Lower leg skin (tissue), 3 donors: Measurements from ENCODE around the gene FRMD8.

Experiments used
- POLR2A ChIP-seq, 2 donors: fragments of 450-650 bp; IDR thresholded peaks; one replicate each; pipeline ENCODE4 v1.6.1; 2016 to 2017; ENCODE audit warnings: antibody characterized with exemption in 2 of 2, mild to moderate bottlenecking in 1 of 2, moderate library complexity in 1 of 2
- TF ChIP-seq, protein P1 (sequence below), 3 donors: fragments of 450-650 bp; IDR thresholded peaks; one replicate each; pipeline ENCODE4 v1.5.1; 2016; ENCODE audit warnings: antibody characterized with exemption in 3 of 3, mild to moderate bottlenecking in 3 of 3, moderate library complexity in 2 of 3

DNA sequence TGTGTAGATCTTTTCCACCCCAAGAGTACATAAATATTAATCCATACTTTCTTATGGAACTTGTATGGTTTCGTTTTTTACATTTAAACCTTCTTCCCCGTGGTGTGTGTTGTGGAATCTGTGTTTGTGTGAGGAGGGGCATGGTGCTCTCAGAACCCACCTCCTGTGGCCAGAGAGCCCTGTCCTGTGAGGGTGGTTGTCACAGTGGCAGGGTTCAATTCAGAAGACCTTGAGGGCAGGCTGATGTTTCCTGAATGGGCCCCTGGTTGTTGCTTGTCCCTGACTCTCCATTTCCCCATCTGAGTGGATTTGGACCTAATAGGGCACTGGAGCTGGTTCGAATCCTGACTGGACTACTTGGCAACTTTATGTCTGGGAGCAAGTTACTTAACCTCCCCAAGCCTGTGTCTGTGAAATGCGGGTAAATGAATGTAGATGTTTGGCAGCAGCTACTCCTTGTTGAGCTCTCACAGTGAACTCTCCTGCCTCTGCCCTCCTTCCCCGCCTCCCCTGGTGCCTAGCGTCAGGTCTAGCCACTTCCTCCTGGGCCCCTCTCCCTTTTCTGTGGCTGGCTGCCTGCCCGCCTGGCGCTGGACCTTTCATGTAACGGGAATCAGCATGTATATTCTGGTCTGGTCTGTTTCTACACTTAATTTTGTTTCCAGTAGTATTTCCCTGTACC, 43.4 kb downstream of the FRMD8 start:
- TF ChIP-seq, protein P1, sequence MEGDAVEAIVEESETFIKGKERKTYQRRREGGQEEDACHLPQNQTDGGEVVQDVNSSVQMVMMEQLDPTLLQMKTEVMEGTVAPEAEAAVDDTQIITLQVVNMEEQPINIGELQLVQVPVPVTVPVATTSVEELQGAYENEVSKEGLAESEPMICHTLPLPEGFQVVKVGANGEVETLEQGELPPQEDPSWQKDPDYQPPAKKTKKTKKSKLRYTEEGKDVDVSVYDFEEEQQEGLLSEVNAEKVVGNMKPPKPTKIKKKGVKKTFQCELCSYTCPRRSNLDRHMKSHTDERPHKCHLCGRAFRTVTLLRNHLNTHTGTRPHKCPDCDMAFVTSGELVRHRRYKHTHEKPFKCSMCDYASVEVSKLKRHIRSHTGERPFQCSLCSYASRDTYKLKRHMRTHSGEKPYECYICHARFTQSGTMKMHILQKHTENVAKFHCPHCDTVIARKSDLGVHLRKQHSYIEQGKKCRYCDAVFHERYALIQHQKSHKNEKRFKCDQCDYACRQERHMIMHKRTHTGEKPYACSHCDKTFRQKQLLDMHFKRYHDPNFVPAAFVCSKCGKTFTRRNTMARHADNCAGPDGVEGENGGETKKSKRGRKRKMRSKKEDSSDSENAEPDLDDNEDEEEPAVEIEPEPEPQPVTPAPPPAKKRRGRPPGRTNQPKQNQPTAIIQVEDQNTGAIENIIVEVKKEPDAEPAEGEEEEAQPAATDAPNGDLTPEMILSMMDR (IDR thresholded peaks at IDR 0.05), result no peak
- TF ChIP-seq POLR2A (IDR thresholded peaks at IDR 0.05), result no peak
